Activated CD8-positive, alpha-beta T cell treated with anti-CD3 and anti-CD28 coated beads, Interleukin-2, amount 10 ng/mL, durations not matched to agents 7 days and 5 days (primary cell): Measurements from ENCODE around the gene PKP2. TPM values are rescaled to one million over a fixed set of nuclear protein-coding genes. Genes with fewer than 3 reads are reported as not detected.

ENCODE experiments used
- ATAC-seq: fragments of 150-1000 bp; cut with Tn5 transposase; one replicate; pipeline ENCODE4 v1.10.0; 2021; ENCODE audit warnings: moderate library complexity
- CTCF ChIA-PET: fragments of 350-600 bp; sonication (Branson Sonifier 250); formaldehyde crosslinking; loops from one replicate; lab custom pipeline; 2021; ENCODE audit warnings: antibody characterized with exemption; lab: Charles Lee
- POLR2A ChIA-PET: fragments of 350-600 bp; sonication (Branson Sonifier 250); formaldehyde crosslinking; loops from one replicate; lab custom pipeline; 2021; ENCODE audit warnings: antibody characterized with exemption; lab: Charles Lee
- DNase-seq: peaks from one replicate; pipeline ENCODE4 v3.0.0-alpha.2; 2020
- H3K27ac Mint-ChIP-seq: one replicate; pipeline ENCODE4 v1.8.0; 2021; ENCODE audit warnings: mild to moderate bottlenecking, mixed read lengths
- H3K27me3 Mint-ChIP-seq: one replicate; pipeline ENCODE4 v1.8.0; 2021; ENCODE audit warnings: low read depth, mixed read lengths
- H3K36me3 Mint-ChIP-seq: one replicate; pipeline ENCODE4 v1.8.0; 2021; ENCODE audit warnings: low read depth, mixed read lengths
- H3K4me1 Mint-ChIP-seq: one replicate; pipeline ENCODE4 v1.8.0; 2021; ENCODE audit warnings: low read depth, mixed read lengths
- H3K4me3 Mint-ChIP-seq: one replicate; pipeline ENCODE4 v1.8.0; 2021; ENCODE audit warnings: mild to moderate bottlenecking, mixed read lengths
- H3K9me3 Mint-ChIP-seq: one replicate; pipeline ENCODE4 v1.8.0; 2022; ENCODE audit warnings: mixed read lengths; ENCODE audit not compliant: insufficient read depth
- total RNA-seq, 2 experiments: library from RNA; stranded (reverse); gene quantifications; one replicate each; pipeline ENCODE4 v1.2.3, GENCODE V29; 2021

Gene PKP2
- total RNA-seq, 2 experiments from 2014 or later: not detected

GRCh38 chr12:32821710-32822109, 74.9 kb downstream of the PKP2 start:
- no peaks in the 10 kb centered on the region for H3K36me3 Mint-ChIP-seq
- no peak for ATAC-seq
- H3K27ac Mint-ChIP-seq: no peak overlapping the region
- no peak for DNase-seq
- H3K4me3 Mint-ChIP-seq: no peak overlapping the region
- ChIA-PET CTCF (no interaction called here), POLR2A (no interaction called here)
- H3K9me3 Mint-ChIP-seq: no peaks in the 10 kb centered on the region
- H3K27me3 Mint-ChIP-seq: no peaks in the 10 kb centered on the region
- H3K4me1 Mint-ChIP-seq: no peaks in the 10 kb centered on the region

GRCh38 chr12:32821293-32821692, 75.3 kb downstream of the PKP2 start:
- DNase-seq: no peak
- POLR2A ChIA-PET: no interaction called here
- H3K27ac Mint-ChIP-seq: no peak overlapping the region

GRCh38 chr12:32820376-32820931, 76.1 kb downstream of the PKP2 start:
- CTCF ChIA-PET: no interaction called here

More at GRCh38 chr12:32821293-32821692, 75.3 kb downstream of the PKP2 start:
- CTCF ChIA-PET: no interaction called here
- Mint-ChIP-seq H3K9me3 (no peaks in the 10 kb centered on the region), H3K4me3 (no peak overlapping the region), H3K27me3 (no peaks in the 10 kb centered on the region), H3K4me1 (no peaks in the 10 kb centered on the region), H3K36me3 (no peaks in the 10 kb centered on the region)
- ATAC-seq: no peak

GRCh38 chr12:32819424-32819823, 77.2 kb downstream of the PKP2 start:
- ATAC-seq: no peak
- H3K27me3 Mint-ChIP-seq: no peaks in the 10 kb centered on the region
- no peaks in the 10 kb centered on the region for H3K36me3 Mint-ChIP-seq
- no peaks in the 10 kb centered on the region for H3K4me1 Mint-ChIP-seq
- ChIA-PET CTCF (no interaction called here), POLR2A (no interaction called here)
- H3K9me3 Mint-ChIP-seq: no peaks in the 10 kb centered on the region
- no peak overlapping the region for H3K4me3 Mint-ChIP-seq
- no peak overlapping the region for H3K27ac Mint-ChIP-seq
- DNase-seq: no peak

More at GRCh38 chr12:32820376-32820931, 76.1 kb downstream of the PKP2 start:
- POLR2A ChIA-PET: no interaction called here
- DNase-seq (no peak), ATAC-seq (no peak)
- no peaks in the 10 kb centered on the region for H3K4me1 Mint-ChIP-seq
- no peak overlapping the region for H3K27ac Mint-ChIP-seq
- H3K9me3 Mint-ChIP-seq: no peaks in the 10 kb centered on the region
- no peaks in the 10 kb centered on the region for H3K36me3 Mint-ChIP-seq
- no peak overlapping the region for H3K4me3 Mint-ChIP-seq
- no peaks in the 10 kb centered on the region for H3K27me3 Mint-ChIP-seq

GRCh38 chr12:32811686-32812392, 84.7 kb downstream of the PKP2 start:
- ChIA-PET CTCF (no interaction called here), POLR2A (no interaction called here)
- H3K27ac Mint-ChIP-seq: no peak overlapping the region
- H3K4me3 Mint-ChIP-seq: no peak overlapping the region
- no peaks in the 10 kb centered on the region for H3K9me3 Mint-ChIP-seq
- no peaks in the 10 kb centered on the region for H3K36me3 Mint-ChIP-seq
- no peak for DNase-seq
- H3K27me3 Mint-ChIP-seq: no peaks in the 10 kb centered on the region
- no peaks in the 10 kb centered on the region for H3K4me1 Mint-ChIP-seq
- ATAC-seq: no peak

- Mint-ChIP-seq H3K36me3 (no peaks in the 10 kb centered on the region), H3K27ac (no peak overlapping the region), H3K9me3 (no peaks in the 10 kb centered on the region), H3K4me1 (no peaks in the 10 kb centered on the region), H3K27me3 (no peaks in the 10 kb centered on the region), H3K4me3 (no peak overlapping the region)
- ChIA-PET POLR2A (no interaction called here), CTCF (no interaction called here)
- no peak for ATAC-seq
- DNase-seq: no peak
Measured at GRCh38 chr12:32809846-32810245, 86.7 kb downstream of the PKP2 start.

- CTCF ChIA-PET: no interaction called here
- Mint-ChIP-seq H3K4me3 (no peak overlapping the region), H3K36me3 (no peaks in the 10 kb centered on the region), H3K4me1 (no peaks in the 10 kb centered on the region), H3K9me3 (no peaks in the 10 kb centered on the region), H3K27me3 (no peaks in the 10 kb centered on the region), H3K27ac (no peak overlapping the region)
- POLR2A ChIA-PET: no interaction called here
- no peak for DNase-seq
- no peak for ATAC-seq
Measured at GRCh38 chr12:32809196-32809595, 87.4 kb downstream of the PKP2 start.

- no peaks in the 10 kb centered on the region for H3K36me3 Mint-ChIP-seq
- CTCF ChIA-PET: no interaction called here
- ATAC-seq: no peak
- H3K4me3 Mint-ChIP-seq: no peak overlapping the region
- H3K27ac Mint-ChIP-seq: no peak overlapping the region
- no peaks in the 10 kb centered on the region for H3K27me3 Mint-ChIP-seq
- no peaks in the 10 kb centered on the region for H3K9me3 Mint-ChIP-seq
- no peaks in the 10 kb centered on the region for H3K4me1 Mint-ChIP-seq
- POLR2A ChIA-PET: no interaction called here
- no peak for DNase-seq
Measured at GRCh38 chr12:32804301-32804700, 92.3 kb downstream of the PKP2 start.

GRCh38 chr12:32801269-32801980, 95.2 kb downstream of the PKP2 start:
- DNase-seq: no peak
- CTCF ChIA-PET: no interaction called here
- H3K27me3 Mint-ChIP-seq: no peaks in the 10 kb centered on the region
- H3K36me3 Mint-ChIP-seq: no peaks in the 10 kb centered on the region
- no peak overlapping the region for H3K27ac Mint-ChIP-seq
- ATAC-seq: no peak
- no peak overlapping the region for H3K4me3 Mint-ChIP-seq
- H3K4me1 Mint-ChIP-seq: no peaks in the 10 kb centered on the region
- no peaks in the 10 kb centered on the region for H3K9me3 Mint-ChIP-seq
- POLR2A ChIA-PET: no interaction called here

GRCh38 chr12:32794281-32794680, 102.3 kb downstream of the PKP2 start:
- ATAC-seq (no peak), DNase-seq (no peak)
- no peaks in the 10 kb centered on the region for H3K4me1 Mint-ChIP-seq
- H3K4me3 Mint-ChIP-seq: no peak overlapping the region
- H3K9me3 Mint-ChIP-seq: no peaks in the 10 kb centered on the region
- POLR2A ChIA-PET: no interaction called here
- no peak overlapping the region for H3K27ac Mint-ChIP-seq
- CTCF ChIA-PET: no interaction called here
- H3K36me3 Mint-ChIP-seq: no peaks in the 10 kb centered on the region
- H3K27me3 Mint-ChIP-seq: no peaks in the 10 kb centered on the region

GRCh38 chr12:32789916-32790315, 106.7 kb downstream of the PKP2 start:
- DNase-seq: no peak
- H3K27ac Mint-ChIP-seq: no peak overlapping the region
- H3K27me3 Mint-ChIP-seq: no peaks in the 10 kb centered on the region
- H3K9me3 Mint-ChIP-seq: no peaks in the 10 kb centered on the region
- no peaks in the 10 kb centered on the region for H3K4me1 Mint-ChIP-seq
- ChIA-PET CTCF (no interaction called here), POLR2A (no interaction called here)
- no peaks in the 10 kb centered on the region for H3K36me3 Mint-ChIP-seq
- no peak for ATAC-seq
- H3K4me3 Mint-ChIP-seq: no peak overlapping the region

GRCh38 chr12:32789446-32789845, 107.1 kb downstream of the PKP2 start:
- POLR2A ChIA-PET: no interaction called here
- no peak overlapping the region for H3K4me3 Mint-ChIP-seq
- no peak for ATAC-seq
- CTCF ChIA-PET: no interaction called here
- no peaks in the 10 kb centered on the region for H3K27me3 Mint-ChIP-seq
- no peak overlapping the region for H3K27ac Mint-ChIP-seq
- H3K4me1 Mint-ChIP-seq: no peaks in the 10 kb centered on the region
- no peaks in the 10 kb centered on the region for H3K36me3 Mint-ChIP-seq
- H3K9me3 Mint-ChIP-seq: no peaks in the 10 kb centered on the region
- DNase-seq: no peak
